Activated CD4-positive, alpha-beta T cell treated with anti-CD3 and anti-CD28 coated beads for 24 hours (primary cell): ENCODE data around the gene PIK3R5.

Source experiments
- DNase-seq, 2 donors: peaks; one replicate each; pipeline ENCODE4 v3.0.0-alpha.2; 2020; ENCODE audit warnings: low read depth in 2 of 2

PIK3R5 gene

GRCh38 chr17:8896641-8897635, 68.6 kb downstream of the PIK3R5 start:
- no peak for DNase-seq

- DNase-seq: no peak
Measured at GRCh38 chr17:8896087-8896486, 69.4 kb downstream of the PIK3R5 start.

- peak in 1 of 2 donors; percentile 35 for DNase-seq
Measured at GRCh38 chr17:8894673-8895578, 70.6 kb downstream of the PIK3R5 start.

GRCh38 chr17:8894202-8894671, 71.3 kb downstream of the PIK3R5 start:
- DNase-seq: no peak

- no peak for DNase-seq
Measured at GRCh38 chr17:8893621-8894201, 71.8 kb downstream of the PIK3R5 start.

DNA sequence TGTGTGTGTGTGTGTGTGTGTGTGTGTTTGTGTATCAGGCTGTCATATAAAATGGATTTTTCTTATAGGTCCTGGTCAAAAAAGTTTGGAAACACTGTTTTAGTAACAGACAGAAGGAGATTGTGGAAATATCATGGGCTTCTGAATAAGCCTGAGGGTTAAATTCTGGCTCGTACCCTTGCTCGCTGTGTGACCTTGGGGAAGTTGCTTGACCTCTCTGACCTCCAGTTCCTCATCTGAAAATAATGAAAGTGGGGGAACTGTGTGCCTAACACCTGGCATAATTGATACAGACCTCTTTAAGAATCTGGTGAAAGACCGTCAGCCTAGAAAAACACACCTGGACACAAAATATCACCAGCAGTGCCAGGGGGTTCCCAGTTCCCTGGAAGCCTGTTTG, 72.4 kb downstream of the PIK3R5 start:
- no peak for DNase-seq

GRCh38 chr17:8892338-8892690, 73.2 kb downstream of the PIK3R5 start:
- no peak for DNase-seq

DNA sequence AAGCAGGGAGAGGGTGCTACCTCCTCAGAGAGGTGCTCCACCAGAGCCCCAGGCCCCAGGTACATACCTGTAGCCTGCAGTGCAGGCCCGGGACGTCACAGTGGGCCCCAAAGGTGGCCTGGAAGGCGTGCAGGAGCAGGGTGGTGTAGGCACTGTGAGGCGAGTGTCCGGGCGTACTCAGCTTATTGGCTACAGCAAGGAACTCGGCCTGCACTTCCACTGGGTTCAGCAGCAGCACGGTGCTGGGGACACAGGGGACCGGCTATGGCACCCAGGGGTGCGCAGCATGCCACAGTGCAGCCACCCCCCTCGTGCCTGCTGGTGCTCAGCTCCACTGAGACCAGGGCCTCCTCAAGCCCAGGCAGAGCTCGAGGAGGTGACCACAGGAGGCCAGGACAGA, 74.8 kb downstream of the PIK3R5 start:
- DNase-seq: no peak

- no peak for DNase-seq
Measured at GRCh38 chr17:8889458-8890210, 75.9 kb downstream of the PIK3R5 start.

GRCh38 chr17:8888704-8889302, 76.7 kb downstream of the PIK3R5 start:
- DNase-seq: no peak

- no peak for DNase-seq
Measured at GRCh38 chr17:8887834-8888703, 77.4 kb downstream of the PIK3R5 start.

GRCh38 chr17:8887301-8887700, 78.2 kb downstream of the PIK3R5 start:
- DNase-seq: no peak

DNA sequence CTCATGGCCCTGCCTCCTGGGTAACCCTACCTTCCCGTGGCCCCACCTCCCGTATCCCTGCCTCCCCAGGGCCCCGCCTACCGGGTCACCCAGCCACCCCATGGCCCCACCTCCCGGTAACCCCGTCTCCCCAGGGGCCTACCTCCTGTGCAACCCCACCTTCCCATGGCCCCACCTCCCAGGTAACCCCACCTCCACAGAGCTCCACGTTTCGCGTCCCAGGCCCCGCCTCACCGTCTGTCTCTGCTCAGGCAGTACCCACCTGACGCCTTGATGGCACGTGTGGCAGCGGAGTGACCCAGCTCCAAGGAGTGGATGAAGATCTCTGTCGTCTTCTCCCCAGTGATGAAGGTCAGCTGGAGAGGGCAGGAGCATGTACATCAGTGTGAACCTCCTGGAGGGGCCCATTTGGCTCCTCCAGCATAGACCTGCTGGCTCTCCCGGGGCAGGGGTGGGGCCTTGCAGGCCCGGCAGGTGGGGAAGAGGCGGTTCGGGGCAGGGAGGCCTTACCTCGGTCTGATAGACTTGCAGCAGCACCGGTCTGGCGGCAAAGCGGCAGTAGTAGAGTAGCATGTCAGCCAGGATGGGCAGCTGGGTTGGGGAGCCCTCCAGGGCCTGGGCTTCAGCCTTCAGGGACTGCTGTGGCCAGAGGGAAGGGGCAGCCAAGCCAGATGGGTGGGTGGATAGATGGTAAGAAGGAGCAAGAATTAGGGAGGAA, 79.4 kb downstream of the PIK3R5 start:
- DNase-seq: no peak

DNA sequence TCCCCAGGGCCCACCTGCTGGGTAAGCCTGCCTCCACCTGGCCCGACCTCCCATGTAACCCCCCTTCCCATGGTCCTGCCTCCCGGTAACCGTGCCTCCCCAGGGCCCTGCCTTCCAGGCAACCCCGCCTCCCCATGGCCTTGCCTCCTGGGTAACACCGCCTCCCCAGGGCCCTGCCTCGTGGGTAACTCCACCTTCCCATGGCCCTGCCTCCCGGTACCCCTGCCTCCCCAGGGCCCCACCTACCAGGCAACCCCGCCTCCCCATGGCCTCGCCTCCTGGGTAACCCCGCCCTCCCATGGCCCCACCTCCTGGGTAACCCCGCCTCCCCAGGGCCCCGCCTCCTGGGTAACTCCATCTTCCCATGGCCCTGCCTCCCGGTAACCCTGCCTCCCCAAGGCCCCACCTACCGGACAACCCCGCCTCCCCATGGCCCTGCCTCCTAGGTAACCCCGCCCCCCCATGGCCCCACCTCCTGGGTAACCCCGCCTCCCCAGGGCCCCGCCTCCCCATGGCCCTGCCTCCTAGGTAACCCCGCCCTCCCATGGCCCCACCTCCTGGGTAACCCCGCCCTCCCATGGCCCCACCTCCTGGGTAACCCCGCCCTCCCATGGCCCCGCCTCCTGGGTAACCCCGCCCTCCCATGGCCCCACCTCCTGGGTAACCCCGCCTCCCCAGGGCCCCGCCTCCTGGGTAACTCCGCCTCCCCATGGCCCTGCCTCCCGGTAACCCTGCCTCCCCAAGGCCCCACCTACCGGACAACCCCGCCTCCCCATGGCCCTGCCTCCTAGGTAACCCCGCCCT, 80.1 kb downstream of the PIK3R5 start:
- peak; percentile 14 to 27 for DNase-seq

DNA sequence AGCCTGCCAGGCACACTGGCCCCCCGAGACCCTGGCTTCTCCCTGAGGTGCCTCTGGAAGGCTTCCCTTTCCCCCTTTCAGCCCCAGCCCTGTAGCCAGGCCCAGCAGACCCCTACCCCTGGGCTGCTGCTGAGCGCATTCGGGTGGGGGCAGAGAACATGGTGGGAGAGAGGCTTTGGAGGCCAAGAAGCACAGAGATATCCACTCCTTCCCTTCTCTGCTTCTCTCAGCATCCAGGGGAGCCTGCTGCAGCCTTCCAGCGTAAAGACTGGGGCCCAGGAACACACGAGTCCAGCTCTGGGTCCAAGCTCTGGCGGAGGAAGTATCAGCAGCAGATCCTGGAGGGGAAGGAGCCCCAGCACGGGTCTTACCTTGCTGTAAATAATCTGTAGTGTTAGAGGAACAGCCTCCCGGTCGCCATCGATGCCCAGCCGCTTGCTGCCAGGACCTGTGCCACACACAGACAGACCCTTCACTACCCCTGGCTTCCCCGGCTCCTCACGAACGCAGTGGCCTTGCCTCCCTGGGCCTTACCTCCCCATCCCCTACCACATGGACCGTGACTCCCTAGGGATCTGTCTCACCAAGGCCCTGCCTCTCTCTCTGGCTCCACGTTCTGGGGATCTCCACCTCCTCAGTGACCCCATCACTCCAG, 81.0 kb downstream of the PIK3R5 start:
- no peak for DNase-seq

DNA sequence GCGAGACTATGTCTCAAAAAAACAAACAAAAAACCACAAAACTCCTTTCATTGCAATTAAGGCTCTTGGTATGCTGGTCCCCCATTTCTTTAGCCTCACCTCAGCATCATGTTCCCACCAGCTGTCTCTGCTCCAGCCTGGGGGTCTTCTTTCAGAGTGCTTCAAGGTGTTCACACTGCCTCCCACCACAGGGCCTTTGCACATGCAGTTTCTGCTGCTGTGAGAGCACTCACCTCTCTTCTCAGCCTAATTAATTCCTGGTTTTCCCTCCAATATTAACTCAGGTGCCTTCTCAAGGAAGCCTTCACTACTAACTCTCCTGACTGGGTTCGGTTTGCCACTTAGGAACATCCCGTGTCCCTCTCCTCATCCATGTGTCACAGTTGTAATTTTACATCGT, 82.2 kb downstream of the PIK3R5 start:
- DNase-seq: no peak

DNA sequence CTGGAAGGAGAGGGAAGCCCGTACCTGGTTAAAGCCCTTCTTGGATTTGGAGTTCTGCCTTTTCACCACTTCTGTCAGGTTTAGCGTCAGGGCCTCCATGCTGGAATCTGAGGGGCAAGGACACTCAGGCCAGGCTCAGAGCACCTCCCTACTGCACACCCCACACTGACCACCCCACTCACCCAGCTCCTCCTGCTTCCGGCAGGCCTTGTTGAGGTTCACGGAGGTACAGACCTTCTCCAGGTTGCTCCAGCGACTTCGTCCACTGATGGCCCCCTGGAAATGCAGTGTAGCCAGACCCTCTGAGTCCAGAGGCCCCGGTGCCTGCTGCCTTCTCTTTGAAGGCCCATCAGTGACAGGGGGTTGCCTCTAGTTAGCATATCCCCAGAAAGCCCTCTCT, 83.9 kb downstream of the PIK3R5 start:
- no peak for DNase-seq

- DNase-seq: no peak
Measured at GRCh38 chr17:8880466-8880865, 85.0 kb downstream of the PIK3R5 start.
